AML-193 (cell line): ENCODE measurements around the gene FGD5.

Source experiments
- DNase-seq, 2 experiments: peaks; one replicate each; lab custom pipeline; 2025; lab: John Stamatoyannopoulos, UW

The FGD5 gene

DNA sequence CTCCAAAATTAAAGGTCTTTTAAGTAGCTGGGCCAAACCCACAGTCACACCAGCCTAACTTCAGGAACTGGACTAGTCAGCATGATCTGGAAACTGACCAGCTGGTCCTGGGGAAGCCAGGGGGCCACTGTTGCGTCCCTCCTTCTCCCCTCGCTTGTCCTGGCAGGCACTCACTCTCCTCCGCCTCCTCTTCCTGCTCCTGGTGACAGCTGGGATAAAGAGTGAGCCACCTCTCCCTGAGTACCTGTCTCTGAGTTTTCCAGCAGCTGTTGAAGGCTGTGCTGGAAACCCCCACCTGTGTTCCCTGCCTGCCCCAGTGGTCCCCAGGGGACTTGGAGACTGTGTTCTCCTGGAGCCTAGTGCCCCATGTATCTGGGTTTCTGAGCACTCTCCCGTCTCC is 56.0 kb downstream of the FGD5 start:
- no peak for DNase-seq

DNA sequence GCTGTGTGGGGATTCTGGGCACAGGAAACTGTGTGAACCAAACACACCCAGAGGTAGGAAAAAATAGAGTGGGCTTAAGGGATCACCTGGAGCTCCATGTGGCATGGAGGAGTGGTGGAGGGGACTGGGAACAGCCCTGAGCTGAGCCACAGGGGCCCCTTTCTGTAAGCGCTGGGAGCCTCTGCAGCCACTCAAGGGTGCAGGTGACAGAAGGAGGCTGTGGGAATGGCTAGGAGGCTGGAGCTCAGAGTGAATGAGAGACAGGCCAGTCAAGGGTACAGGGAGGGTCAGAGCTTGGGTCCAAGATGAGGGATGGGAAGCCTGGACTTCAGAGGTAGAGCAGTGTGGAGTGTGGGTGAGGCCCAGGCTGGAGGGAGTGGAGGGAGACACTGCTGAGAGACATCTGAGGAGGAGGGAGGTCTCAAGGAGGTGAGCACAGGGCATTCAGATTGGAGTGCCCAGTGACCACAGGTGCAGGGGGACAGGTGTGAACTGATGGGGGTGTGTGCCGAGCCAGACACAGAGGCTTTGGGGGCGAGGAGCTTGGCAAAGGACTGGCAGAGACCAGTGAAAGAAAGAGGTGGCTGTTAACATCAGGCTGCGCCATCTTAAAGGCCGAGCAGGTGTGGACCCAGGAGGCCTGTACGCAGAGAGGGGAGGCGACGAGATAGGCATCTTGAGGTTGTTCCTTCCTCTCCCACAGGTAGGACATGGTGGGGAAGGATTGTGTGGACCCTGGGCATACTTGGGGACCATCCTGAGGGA is 56.8 kb downstream of the FGD5 start:
- no peak for DNase-seq

DNA sequence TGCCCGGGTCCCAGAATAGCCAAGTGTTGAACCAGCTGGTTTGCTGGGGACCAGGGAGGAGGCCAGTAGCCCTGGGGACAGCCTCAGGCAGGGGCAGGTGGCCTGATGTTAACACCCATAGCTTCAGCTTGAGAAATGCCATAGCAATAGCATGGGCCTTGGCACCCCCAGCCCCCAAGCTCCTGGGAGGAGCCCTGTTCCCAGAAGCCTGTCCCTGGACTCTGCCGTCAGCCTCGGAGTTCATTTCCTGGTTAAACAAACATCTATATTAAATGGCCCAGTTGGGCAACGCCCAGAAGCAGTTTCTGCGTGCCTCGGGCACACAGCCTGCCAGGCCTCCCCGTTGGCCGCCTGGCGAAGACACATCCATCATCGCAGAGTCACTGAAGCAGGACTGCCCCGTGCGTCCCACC is 58.2 kb downstream of the FGD5 start:
- no peak for DNase-seq

DNA sequence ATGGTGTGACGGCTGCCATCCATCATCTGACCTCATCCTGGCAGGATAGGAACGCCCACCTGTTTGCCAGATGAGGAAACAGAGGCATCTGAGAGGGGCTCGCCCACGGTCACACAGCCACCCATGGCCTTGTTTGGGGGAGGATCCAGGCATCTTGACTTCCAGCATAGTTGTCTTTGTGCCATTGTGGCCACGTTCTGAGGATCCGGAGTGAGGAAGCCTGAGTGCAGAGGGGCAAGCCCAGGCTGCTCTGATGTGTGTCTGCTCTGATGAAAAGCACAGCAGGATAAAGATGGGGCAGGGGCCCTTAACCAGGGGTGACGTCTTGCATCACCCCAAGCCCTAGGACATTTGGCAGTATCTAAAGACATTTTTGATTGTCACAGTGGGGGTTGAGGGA is 58.7 kb downstream of the FGD5 start:
- no peak for DNase-seq

DNA sequence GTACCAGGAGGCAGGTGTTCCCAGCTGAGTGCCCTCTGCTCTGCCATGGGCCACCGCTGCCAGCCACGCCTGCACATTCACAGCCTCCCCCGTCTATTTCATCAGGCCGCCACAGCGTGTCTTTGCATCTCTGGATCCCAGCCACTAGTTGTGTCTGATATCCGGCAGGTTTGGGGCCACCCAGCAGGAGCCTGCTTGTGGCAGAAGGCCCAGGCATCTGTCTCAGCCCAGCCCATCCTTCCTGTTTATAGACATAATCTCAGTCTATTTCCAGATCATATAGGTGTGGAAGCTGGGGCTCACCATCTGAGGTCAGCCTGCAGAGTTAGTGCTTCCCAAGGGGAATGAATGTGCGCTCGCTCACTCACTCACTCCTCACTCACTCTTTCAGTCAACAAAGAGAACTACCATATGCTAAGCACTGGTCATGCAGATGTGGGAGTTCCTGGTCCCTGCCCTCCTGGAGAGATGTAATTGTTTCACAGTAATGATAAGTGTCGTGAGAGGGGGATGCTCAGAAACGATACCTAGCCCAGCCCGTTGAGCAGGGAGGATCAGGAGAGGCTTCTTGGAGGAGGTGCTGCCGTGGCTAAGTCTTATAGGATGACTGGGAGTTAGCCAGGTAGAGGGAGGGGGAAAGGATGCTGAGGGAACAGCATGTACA is 60.6 kb downstream of the FGD5 start:
- DNase-seq, result no peak

DNA sequence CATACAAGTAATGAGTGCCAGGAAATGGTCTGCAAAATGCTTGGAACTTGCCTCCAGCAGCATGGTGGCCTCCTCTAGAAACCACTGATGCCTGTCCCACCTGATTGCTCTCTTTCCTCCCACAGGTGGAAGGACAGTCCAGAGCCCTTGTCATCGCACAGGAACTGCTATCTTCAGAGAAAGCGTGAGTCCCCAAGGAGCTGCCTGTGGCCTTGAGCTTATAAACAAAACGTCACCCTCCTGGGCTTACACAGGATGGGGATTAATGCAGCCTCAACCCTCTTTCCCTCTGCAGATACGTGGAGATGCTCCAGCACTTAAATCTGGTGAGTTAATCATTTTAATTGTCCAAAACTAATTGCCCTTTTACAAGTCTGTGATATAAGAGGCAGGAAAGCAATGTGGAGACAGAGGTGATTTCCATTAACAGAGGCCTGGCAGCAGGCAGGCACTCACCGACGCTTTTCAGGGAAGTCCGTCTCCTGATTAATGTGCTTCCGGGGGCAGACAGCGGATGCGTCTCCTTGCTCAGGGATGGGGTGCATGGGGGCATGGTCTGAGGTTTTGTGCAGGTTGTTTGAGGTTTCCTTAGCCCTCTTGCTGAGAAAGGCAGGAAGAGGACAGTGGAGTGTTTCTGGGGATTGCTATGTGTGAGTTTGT is 61.8 kb downstream of the FGD5 start:
- no peak for DNase-seq

DNA sequence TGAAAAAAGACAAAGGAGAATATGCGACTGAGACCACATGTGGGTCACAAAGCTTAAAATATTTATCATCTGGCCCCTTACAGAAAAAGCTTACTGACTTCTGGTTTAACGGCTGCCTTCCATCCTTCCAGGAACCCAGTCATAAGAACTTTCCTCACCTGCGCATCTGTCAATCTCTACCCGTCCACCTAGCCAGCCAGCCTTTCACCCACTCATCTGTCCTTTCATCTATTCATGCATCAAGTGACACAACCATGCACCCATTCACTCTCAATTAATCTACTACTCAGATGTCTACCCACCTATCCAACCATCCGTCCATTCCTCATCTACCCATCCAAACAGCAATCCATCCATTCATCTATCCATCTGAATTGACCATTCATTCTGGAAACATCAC is 64.5 kb downstream of the FGD5 start:
- DNase-seq, result no peak

DNA sequence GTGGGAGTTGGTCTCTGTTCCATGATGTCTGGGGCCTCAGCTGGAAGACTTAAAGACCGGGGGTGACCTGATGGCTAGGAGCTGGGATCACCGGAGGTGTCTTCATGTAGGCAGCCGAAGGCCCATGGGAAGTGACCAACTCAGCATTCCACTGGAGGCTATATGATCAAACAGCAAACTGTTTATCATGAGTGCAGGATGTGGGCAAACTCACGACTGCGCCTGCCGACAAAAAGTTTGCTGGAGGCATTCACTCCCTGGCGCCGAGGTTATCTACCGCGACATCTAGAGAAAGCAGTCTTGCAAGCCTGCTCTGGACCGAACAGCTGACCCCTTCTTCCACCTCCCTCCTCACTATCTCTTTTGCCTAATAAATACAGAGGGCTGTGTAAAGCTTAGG is 65.9 kb downstream of the FGD5 start:
- DNase-seq, result no peak

DNA sequence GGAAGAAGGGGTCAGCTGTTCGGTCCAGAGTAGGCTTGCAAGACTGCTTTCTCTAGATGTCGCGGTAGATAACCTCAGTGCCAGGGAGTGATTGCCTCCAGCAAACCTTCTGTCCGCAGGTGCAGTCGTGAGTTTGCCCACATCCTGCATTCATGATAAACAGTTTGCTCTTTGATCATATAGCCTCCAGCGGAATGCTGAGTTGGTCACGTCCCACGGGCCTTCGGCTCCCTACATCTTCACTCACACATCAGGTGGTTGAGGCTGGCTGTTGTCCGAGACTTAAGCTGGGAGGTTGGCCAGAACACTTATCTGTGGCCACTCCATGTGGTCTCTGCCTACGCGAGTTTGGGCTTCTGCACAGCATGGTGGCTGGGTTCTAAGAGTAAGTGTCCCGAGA is 66.5 kb downstream of the FGD5 start:
- no peak for DNase-seq

DNA sequence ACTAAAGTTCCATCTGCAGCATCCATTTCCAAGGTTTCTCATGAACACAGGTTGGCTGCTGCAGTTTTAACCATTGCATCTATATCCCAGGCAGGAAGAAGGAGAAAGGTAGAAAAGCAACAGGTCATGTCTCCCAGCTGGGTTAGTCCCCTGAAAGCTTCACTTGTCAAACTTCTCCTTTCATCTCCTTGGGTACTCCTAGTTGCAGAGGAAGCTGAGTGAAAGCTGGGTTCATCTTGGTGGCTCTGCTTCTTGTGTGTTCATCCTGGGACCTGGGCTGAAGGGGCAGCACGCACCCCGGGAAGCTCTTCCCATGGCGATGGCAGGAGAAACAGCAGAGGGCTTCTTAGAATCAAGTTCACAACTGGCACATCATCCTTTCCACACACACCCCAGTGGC is 67.3 kb downstream of the FGD5 start:
- no peak for DNase-seq

DNA sequence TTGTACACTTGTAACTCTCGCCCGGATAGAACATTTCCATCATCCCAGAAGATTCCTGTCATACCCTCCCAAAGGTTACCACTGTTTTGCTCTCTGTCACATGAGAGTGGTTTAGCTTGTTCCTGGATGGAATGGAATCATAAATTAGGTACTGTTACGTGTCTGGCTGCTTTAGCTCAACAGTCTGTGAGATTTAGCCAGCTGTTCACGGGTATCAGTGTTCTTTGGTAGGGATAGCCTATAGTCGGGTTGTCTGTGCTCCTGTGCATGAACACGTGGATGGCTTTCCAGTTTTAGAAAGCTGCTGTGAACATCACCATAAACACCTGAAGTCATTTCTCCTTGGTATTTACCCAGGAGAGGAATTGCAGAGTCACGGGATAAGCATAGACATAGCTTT is 70.4 kb downstream of the FGD5 start:
- no peak for DNase-seq

DNA sequence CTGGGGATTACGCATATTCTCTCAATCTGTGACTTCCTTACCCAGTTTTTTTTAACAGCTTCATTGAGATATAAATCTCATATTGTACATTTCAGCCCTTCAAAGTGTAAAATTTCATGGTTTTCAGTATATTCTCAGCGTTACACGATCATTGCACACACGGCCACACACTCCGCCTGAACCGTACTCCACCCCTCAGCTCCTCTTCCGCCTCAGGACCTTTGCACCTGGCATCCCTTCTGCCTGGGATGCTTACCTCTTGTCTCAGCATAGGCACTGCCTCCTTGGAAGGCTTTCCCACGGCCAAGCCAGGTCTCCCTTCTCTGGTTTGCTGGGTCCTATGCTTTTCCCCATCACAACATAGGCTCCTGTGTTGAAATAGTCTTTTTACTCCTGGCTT is 71.2 kb downstream of the FGD5 start:
- no peak for DNase-seq

DNA sequence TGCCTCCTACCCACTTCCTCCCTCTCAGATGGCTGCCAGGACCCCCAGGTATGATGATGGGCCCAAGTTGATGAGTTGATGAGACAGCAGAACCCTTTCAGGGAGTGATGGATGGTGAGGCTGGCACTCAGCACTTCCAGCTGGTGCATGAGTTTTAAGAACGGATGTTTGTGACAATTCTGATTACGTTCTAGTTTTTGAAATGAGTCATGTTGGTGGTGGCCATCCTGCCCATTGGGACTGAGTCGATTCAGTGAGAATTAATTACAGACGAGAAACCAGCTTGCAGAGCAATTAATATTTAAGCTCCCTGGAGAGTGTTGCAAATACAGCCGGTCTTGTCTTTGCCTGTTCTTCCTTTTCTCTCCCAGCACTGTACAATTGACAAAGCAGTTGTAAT is 71.7 kb downstream of the FGD5 start:
- DNase-seq, result no peak

DNA sequence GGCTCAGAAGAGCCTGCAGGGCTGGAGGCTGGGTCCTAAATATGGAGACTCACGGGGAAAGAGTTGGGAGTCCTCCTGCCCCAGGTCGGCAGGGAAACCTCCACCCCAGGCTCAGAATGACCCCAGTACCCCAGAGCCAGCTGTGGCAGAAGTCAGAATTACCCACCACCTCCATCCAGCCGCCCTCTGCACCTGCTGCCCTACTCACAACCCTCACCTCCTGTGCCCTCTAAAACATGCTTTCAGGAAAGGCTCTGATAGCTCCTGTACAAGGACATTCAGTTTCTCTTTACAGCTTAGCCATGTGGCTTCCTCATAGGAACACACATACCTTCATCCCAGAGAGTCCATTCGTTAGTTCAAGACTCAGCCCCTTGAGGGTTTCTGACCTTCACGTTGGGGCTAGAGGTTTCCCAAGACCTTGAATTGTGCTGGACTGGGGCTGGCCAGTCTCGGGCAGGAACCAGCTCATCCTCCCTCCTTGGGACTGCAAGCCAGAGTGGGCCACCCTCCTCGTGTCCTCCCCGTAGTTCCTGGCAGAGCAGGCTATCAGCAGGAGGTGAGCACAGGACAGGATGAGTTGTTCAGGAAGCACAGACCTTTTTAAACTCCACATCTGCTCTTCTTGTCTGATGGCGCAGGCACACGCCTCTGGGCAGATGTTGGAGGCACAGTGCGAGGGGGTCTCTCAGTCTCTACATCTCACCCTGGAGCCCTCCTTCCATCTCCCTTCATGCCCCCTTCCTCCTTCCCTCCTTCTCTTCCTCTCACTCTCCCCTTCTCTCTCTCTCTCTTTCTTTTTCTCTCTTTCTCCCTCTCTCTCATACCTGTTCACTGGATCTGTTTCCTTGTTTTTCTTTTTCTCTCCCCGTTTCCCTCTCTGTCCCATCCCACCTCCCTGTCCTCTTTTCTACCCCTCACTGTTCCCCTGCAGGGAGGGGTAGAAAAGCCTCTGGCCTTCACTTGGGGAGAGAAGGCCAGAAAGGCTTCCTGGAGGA is 72.7 kb downstream of the FGD5 start:
- DNase-seq, result no peak

DNA sequence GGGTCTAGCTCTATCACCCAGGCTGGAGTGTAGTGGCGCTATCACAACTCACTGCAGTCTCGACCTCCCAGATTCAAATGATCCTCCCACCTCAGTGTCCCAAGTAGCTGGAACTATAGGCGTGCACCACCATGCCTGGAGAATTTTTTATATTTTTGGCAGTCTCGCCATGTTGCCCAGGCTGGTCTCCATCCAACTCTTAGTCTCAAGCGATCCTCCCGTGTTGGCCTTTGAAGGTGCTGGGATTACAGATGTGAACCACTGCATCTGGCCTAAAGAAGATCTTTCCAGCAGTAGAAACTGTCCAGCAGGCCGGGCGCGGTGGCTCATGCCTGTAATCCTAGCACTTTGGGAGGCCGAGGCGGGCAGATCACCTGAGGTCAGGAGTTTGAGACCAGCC is 73.5 kb downstream of the FGD5 start:
- DNase-seq, result no peak

DNA sequence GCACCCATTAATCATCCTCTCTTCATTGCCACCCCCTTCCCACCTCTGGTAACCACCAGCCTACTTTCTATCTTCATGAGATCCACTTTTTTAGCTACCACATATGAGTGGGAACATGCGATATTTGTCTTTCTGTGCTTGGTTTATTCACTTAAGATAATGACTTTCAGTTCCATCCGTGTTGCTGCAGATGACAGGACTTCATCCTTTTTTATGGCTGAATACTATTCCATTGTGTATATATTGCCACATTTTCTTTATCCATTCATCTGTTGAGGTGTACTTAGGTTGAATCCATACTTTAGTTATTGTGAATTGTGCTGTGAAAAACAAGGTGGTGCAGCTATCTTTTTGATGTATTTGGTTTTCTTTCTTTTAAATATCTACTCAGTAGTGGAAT is 75.3 kb downstream of the FGD5 start:
- DNase-seq, result no peak

DNA sequence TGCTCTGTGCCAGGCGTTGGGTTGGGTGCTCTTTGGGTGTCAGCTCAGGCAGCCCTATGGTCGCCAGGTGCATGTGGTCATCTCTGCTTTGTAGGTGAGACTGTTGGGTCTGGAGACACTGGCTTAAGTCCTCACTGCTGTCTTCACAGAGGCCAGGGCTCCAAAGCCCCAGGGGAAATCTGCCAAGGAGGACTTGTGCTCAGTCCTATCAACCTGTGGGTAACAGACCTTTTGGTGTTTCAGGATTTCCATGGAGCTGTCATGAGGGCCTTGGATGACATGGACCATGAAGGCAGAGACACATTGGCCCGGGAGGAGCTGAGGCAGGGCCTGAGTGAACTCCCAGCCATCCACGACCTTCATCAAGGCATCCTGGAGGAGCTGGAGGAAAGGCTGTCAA is 78.5 kb downstream of the FGD5 start:
- DNase-seq, result no peak

DNA sequence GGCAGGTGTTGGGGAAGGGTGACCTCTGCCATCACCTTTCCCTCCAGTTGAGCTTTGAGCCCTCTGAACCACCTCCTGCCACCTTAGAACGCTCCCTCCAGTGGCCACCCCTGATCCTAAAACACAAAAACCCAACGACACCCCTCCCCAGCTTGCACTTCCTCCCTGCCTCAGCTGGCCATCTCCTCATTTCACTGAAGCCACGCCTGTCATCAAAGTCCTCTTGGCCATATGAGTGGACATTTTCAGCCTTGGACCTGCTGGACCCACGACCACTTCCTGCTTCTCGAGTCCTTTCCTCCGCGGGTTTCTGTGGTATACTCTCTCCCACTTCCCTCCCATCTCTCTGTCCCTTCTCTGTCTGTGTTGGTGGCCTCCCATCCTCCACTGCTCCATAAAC is 80.2 kb downstream of the FGD5 start:
- no peak for DNase-seq

DNA sequence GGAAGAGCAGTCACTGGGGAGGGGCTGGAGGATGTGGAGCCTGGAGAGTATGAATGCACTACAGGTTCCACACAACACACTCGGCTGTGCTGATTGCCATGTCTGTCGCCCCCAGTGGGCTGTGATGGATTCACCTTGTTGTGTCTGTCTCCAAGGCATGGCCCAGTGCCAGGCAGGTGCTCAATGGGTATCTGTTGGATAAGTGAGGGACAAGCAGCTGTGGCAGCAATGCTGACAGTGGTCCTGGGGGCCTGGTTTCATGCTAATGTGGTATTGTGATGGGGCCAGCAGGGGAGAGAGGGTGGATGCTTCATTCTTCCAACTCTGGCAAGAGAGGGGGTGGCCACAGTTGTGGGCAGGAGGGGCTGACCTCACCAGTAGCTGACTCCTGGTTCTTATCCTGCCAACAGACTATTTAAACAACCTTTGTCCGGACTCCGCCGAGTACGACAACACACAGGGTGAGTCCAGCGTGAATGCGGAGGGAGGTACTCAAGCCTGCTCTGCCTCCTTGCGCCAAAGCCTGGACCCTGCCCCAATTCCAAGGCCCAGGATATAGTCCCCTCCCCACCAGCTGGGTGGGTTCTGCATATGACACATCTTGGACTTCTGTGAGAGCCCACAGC is 81.3 kb downstream of the FGD5 start:
- DNase-seq, result no peak

DNA sequence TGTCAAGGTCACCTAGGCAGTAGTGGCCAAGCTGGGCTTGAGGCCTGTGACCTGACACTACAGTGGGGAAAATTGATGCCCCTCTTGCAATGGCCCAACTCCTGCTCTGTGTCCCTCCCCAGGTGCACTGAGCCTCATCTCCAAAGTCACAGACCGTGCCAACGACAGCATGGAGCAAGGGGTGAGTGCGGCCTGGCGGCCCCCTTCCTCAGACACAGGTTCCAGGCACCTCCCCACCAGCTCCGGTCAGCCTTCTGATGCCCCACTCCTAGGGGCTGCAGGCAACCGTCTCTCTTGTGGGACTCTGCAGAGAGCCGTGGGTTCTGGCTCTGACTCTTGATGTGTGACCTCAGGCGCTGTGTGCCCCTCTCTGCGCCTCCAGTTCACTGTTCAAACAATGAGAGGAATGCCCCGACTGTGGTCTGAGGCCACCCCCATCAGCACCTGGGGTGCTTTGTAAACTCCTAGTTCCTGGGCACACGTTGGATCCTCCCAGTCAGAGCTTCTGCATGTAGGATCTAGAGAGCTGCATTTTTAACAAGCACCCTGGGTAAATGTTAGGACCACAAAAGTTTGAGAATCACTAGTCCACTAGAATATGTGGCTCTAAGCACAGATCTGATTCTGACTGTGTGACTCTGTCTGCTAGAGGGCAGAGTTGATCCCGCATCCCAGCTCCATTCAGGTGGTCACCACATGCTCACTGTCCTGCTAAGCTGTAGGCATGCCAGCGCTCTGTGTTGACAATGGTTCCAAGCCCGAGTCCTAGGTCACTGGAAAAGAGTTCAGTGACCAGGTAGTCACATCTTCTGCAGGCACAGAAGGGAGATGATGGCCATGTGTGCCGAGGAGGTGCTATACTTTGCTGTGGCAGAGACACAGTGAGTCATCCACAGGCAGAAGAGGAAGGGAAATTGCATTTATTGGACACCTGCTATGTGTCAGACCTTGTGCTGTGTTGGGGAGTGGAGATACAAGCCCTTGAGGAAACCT is 82.4 kb downstream of the FGD5 start:
- no peak for DNase-seq
